Muscle layer of colon (tissue), 2 donors: ENCODE results near the gene SH3D21.

ENCODE experiments used
- H3K27ac ChIP-seq: one replicate; pipeline ENCODE4 v1.7.0; 2013; ENCODE audit warnings: low read depth, mild to moderate bottlenecking, low read length, moderate library complexity
- H3K27me3 ChIP-seq, 2 donors: one replicate each; pipeline ENCODE4 v1.7.0; 2013; ENCODE audit warnings: low read length in 2 of 2, mild to moderate bottlenecking in 2 of 2; ENCODE audit not compliant: insufficient read depth in 2 of 2, control insufficient read depth in 1 of 2
- H3K36me3 ChIP-seq: one replicate; pipeline ENCODE4 v1.7.0; 2013; ENCODE audit warnings: mild to moderate bottlenecking, low read length; ENCODE audit not compliant: insufficient read depth
- H3K4me1 ChIP-seq: one replicate; pipeline ENCODE4 v1.7.0; 2013; ENCODE audit warnings: mild to moderate bottlenecking, low read length; ENCODE audit not compliant: insufficient read depth
- H3K4me3 ChIP-seq, 2 donors: one replicate each; pipeline ENCODE4 v1.7.0; 2013; ENCODE audit warnings: low read length in 2 of 2, low read depth in 1 of 2, mild to moderate bottlenecking in 1 of 2, moderate library complexity in 1 of 2
- H3K9ac ChIP-seq: one replicate; pipeline ENCODE4 v1.7.0; 2013; ENCODE audit warnings: low read length
- H3K9me3 ChIP-seq: one replicate; pipeline ENCODE4 v1.7.0; 2013; ENCODE audit warnings: mild to moderate bottlenecking, low read length
- donor health status: abdominal sarcoma.
- donor health status: Adenocarcinoma of cecum.

Gene SH3D21

GRCh38 chr1:36284061-36284460 lies 22.1 kb upstream of the SH3D21 start:
- peak overlapping the region; percentile 25 for H3K27ac ChIP-seq
- H3K36me3 ChIP-seq = peaks cover 45% of the 10 kb centered on the region
- H3K4me3 ChIP-seq = no peak overlapping the region

DNA sequence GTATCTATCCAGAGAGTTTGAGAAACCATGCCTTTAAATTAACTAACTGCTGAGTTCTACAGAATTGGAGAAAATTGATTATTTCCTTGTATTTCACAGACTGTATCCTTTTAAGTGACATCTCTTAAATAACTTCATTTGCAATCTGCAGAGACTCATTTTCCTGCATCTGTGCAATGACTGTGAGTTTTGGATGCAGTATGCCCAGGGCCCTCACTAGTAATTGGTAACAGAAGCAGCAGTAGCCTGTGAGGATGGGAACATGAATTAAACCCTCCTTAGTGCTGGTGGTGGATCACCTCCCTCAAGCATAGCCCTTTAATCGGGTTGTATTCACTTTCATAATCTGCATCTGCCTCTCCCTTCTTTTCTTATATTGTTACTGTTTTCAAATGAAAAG lies 21.7 kb upstream of the SH3D21 start:
- H3K27me3 ChIP-seq = no peaks in the 10 kb centered on the region
- peaks cover 38% of the 10 kb centered on the region for H3K4me1 ChIP-seq
- H3K36me3 ChIP-seq = peaks cover 50% of the 10 kb centered on the region
- no peak overlapping the region for H3K4me3 ChIP-seq
- no peak overlapping the region for H3K27ac ChIP-seq
- H3K9ac ChIP-seq = no peak overlapping the region
- H3K9me3 ChIP-seq = no peaks in the 10 kb centered on the region

More at GRCh38 chr1:36284061-36284460, 22.1 kb upstream of the SH3D21 start:
- Histone ChIP-seq H3K4me1 (peaks cover 42% of the 10 kb centered on the region), H3K27me3 (no peaks in the 10 kb centered on the region), H3K9me3 (no peaks in the 10 kb centered on the region), H3K9ac (no peak overlapping the region)

DNA sequence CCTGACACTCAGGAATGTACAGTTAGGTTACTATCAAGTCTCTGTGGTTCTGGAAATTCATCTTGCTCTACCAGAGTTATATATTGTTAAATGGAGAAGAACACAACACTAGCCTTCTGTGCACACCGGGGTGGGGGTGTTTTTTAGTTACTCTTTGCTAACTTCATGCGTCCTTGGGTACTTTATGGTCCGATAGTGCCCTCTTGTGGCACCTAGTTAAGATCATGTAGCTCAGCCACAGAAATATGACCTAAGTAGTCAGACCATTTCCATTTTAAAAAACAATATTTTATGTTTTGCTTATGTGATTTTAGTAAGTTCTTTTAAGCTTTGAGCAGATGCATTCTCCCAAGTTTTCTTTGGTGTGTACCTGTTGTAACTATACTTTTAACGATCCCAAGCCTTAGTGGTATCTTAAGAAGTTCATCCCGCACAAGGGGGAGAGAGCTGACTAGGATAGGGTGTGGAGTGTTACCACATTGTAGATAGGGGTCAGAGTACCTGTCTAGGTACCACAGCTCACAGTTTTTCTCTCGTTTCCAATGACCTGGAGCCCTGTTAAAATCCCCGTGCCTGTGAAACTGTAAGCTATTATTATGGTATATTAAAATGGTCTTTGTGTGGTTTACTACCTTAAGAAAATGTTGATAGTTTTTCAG lies 20.6 kb upstream of the SH3D21 start:
- H3K9me3 ChIP-seq = no peaks in the 10 kb centered on the region
- peak overlapping the region; percentile 22 for H3K27ac ChIP-seq

GRCh38 chr1:36286802-36287201 lies 19.4 kb upstream of the SH3D21 start:
- H3K9me3 ChIP-seq = no peaks in the 10 kb centered on the region
- H3K27me3 ChIP-seq = no peaks in the 10 kb centered on the region
- no peak overlapping the region for H3K27ac ChIP-seq
- H3K36me3 ChIP-seq = peaks cover 71% of the 10 kb centered on the region
- H3K9ac ChIP-seq = no peak overlapping the region
- no peak overlapping the region for H3K4me3 ChIP-seq
- peaks cover 27% of the 10 kb centered on the region for H3K4me1 ChIP-seq

More for the DNA sequence above, 20.6 kb upstream of the SH3D21 start:
- Histone ChIP-seq H3K4me3 (no peak overlapping the region), H3K9ac (no peak overlapping the region), H3K4me1 (peaks cover 28% of the 10 kb centered on the region), H3K36me3 (peaks cover 59% of the 10 kb centered on the region), H3K27me3 (no peaks in the 10 kb centered on the region)

GRCh38 chr1:36287595-36287994 lies 18.6 kb upstream of the SH3D21 start:
- no peak overlapping the region for H3K27ac ChIP-seq
- H3K9me3 ChIP-seq = no peaks in the 10 kb centered on the region
- no peak overlapping the region for H3K4me3 ChIP-seq
- H3K27me3 ChIP-seq = no peaks in the 10 kb centered on the region
- H3K36me3 ChIP-seq = peaks cover 76% of the 10 kb centered on the region
- peaks cover 27% of the 10 kb centered on the region for H3K4me1 ChIP-seq
- H3K9ac ChIP-seq = no peak overlapping the region

DNA sequence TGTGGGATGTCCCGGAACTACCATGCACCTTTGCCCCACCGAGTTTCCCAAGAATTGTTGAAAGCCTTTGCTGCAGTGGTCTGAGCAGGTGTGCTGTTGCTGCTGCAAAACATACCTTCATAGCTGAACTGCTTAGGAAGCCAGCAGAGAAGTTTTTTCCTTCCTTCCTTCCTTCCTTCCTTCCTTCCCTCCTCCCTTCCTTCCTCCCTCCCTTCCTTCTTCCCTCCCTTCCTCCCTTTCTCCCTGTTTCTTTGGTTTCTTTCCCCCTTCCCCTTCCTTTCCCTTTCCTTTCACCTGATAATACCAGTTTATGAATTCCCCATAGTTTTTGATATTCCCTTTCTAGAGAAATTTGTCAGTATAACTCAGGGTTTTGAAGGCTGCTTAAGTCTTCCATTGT lies 10.8 kb upstream of the SH3D21 start:
- no peaks in the 10 kb centered on the region for H3K27me3 ChIP-seq
- H3K36me3 ChIP-seq = peaks cover 92% of the 10 kb centered on the region
- H3K9ac ChIP-seq = no peak overlapping the region
- H3K27ac ChIP-seq = no peak overlapping the region
- H3K4me1 ChIP-seq = no peaks in the 10 kb centered on the region
- H3K4me3 ChIP-seq = no peak overlapping the region
- no peaks in the 10 kb centered on the region for H3K9me3 ChIP-seq

GRCh38 chr1:36297062-36297461 lies 9.1 kb upstream of the SH3D21 start:
- peaks cover 92% of the 10 kb centered on the region for H3K36me3 ChIP-seq
- H3K9ac ChIP-seq = no peak overlapping the region
- H3K4me3 ChIP-seq = no peak overlapping the region
- no peaks in the 10 kb centered on the region for H3K27me3 ChIP-seq
- no peak overlapping the region for H3K27ac ChIP-seq
- no peaks in the 10 kb centered on the region for H3K4me1 ChIP-seq
- H3K9me3 ChIP-seq = no peaks in the 10 kb centered on the region

GRCh38 chr1:36298640-36299039 lies 7.5 kb upstream of the SH3D21 start:
- Histone ChIP-seq H3K9ac (no peak overlapping the region), H3K4me3 (no peak overlapping the region), H3K36me3 (peaks cover 90% of the 10 kb centered on the region), H3K4me1 (no peaks in the 10 kb centered on the region), H3K27me3 (no peaks in the 10 kb centered on the region), H3K9me3 (no peaks in the 10 kb centered on the region), H3K27ac (no peak overlapping the region)

- Histone ChIP-seq H3K9me3 (no peaks in the 10 kb centered on the region), H3K4me3 (no peak overlapping the region), H3K4me1 (no peaks in the 10 kb centered on the region), H3K9ac (no peak overlapping the region), H3K36me3 (peaks cover 77% of the 10 kb centered on the region), H3K27me3 (no peaks in the 10 kb centered on the region), H3K27ac (no peak overlapping the region)
Observed at GRCh38 chr1:36300526-36300925, 5.6 kb upstream of the SH3D21 start.

DNA sequence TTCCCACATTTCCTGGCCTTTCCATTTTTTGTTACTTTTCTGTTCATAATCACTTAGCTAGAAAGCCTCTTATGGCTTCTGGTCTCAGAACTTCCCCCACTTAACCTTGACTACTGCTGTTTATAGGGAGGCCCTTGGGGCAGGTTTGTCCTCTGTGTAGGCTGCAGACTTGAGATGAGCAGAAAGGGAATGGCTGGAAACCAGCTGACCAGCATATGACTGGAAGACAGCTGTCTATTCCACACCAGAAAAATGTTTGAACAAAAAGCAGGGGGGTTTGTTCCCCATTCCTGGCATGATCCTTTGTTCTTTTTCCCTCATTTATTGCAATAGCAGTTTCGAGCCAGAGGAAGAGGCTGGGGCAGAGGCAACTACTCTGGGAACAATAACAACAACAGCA lies 4.9 kb upstream of the SH3D21 start:
- H3K4me3 ChIP-seq = no peak overlapping the region
- H3K4me1 ChIP-seq = no peaks in the 10 kb centered on the region
- H3K36me3 ChIP-seq = peaks cover 74% of the 10 kb centered on the region
- H3K27ac ChIP-seq = no peak overlapping the region
- no peaks in the 10 kb centered on the region for H3K27me3 ChIP-seq
- no peak overlapping the region for H3K9ac ChIP-seq
- H3K9me3 ChIP-seq = no peaks in the 10 kb centered on the region

DNA sequence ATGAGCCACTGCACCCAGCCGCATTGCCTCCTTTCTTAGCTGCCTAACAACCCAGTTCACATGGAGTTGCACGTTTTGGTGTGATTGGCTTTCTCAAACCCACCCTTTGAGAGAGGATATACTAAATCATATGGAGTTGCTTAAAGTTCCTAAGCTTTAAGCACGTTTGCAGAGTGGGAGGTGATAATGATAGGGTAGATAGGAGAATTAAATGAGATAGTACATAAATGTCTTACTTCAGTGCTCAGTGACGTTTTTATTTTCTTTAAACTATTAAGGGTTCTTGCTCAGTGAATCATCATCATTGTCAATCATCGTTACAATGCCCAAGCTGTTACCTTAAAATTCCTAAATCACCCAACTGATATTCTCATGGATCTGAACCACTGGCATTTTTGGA lies 2.9 kb upstream of the SH3D21 start:
- peaks cover 7% of the 10 kb centered on the region for H3K4me1 ChIP-seq

DNA sequence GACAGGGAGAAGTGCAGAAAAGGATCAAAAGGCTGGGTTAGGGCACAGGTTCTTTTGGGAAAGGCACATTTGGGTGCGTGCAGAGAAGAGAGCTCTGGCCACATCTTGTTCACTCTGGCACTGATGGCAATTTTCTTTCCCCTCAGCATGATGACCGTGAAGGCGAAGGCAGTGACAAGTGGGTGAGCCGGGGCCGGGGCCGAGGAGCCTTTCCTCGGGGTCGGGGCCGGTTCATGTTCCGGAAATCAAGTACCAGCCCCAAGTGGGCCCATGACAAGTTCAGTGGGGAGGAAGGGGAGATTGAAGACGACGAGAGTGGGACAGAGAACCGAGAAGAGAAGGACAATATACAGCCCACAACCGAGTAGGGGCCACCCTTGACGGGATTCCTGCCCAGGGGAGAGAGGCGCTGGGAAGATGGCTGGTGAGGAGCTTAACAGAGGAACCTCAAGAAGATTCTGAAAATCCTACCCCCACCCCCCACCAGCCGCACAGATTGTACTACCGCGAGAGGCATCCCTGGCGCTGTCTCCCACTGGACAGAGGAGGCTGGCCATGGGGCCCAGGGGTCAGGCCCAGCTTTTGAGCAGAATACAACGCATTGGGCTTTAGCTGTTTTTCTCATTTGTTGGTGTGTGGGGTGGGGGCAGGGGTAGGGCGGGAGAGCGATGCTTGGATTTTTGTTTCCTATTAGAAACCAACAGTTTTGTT lies 2.4 kb upstream of the SH3D21 start:
- no peak overlapping the region for H3K27ac ChIP-seq
- H3K4me3 ChIP-seq = no peak overlapping the region
- peaks cover 49% of the 10 kb centered on the region for H3K36me3 ChIP-seq
- peaks cover 7% of the 10 kb centered on the region for H3K4me1 ChIP-seq
- no peaks in the 10 kb centered on the region for H3K9me3 ChIP-seq
- no peaks in the 10 kb centered on the region for H3K27me3 ChIP-seq
- H3K9ac ChIP-seq = no peak overlapping the region

More for the DNA sequence above, 2.9 kb upstream of the SH3D21 start:
- H3K27me3 ChIP-seq = no peaks in the 10 kb centered on the region
- no peak overlapping the region for H3K27ac ChIP-seq
- no peak overlapping the region for H3K9ac ChIP-seq
- no peak overlapping the region for H3K4me3 ChIP-seq
- H3K9me3 ChIP-seq = no peaks in the 10 kb centered on the region
- peaks cover 54% of the 10 kb centered on the region for H3K36me3 ChIP-seq
